Stimulated activated naive CD4-positive, alpha-beta T cell (primary cell): ENCODE results near the gene OTOP2.
"Not testable (repeated sequence)": the region's sequence is repeated elsewhere in the genome, so short reads cannot be mapped to it uniquely, and the experiment has no call there.

Experiments used
- DNase-seq, 6 experiments: peaks; one replicate each; lab custom pipeline; 2025; lab: John Stamatoyannopoulos, UW

Gene OTOP2

GRCh38 chr17:74971069-74971841, 47.2 kb downstream of the OTOP2 start:
- no peak for DNase-seq

GRCh38 chr17:74971842-74972106, 47.7 kb downstream of the OTOP2 start:
- no peak for DNase-seq

DNA sequence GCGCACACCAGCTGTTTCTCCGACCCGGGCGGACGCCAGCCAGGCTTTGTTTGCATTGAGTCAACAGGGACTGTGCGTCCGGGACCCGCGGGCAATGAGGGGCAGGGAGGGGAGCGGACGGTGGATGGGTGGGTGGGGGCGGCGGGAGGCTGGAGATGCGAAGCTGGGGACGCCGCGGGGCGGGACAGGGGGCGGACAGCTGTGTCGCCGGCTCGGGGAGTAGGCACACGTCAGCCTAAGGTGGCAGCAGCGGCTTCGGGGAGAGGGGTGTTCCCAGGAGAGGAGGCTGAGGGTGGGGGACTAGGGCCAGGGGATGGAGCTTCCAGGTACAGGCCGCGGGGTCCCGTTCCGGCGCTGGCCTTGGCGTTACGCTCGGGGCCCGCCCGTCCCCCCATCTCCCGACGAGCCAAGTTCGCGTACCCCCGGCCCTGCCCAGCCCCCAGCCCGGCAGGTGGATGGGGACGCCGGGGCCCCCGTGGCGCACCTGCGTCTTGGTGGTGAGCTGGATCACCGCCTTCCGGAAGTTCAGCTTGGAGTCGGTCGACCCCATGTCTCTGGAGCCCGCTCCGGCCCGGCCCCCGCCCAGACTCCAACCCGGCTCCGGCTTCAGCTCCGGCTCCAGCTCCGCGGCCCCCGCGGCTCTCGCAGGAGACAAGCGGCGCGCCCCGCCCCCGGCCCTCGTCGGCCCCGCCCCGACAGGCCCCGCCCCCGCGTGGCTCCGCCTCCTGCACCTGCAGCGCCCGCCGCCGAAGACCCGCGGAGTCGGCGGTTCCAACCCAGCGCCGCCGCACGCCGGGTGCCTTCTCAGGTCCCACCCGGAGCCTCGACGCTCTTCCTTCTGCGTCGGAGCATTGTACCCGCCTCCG, 48.3 kb downstream of the OTOP2 start, which contains the start of gene HID1:
Gene HID1, minus strand, starts transcription at position 653 of the 866 bp plus-strand sequence. Its CDS starts 103 bp downstream, at position 550.
- peak; percentile 63 to 90 (median 82) for DNase-seq

- no peak for DNase-seq
These were observed 48.9 kb downstream of the OTOP2 start for GRCh38 chr17:74972973-74973328.

DNA sequence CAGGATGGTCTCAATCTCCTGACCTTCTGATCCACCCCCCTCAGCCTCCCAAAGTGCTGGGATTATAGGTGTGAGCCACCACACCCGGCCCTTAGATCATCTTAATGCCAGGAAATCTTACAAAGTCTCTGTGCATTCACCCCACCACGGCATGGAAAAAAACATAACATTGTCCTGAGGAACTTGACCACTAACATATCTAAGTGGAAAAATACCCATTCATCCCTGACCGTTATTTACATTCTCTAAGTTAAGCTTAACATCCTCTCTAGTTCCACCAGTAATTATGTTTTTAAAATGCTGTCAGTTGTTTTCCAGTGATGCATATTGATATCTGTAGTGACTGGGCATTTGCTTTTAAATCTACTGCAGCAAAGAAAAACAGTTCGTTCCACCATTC, 51.9 kb downstream of the OTOP2 start:
- no peak for DNase-seq

- DNase-seq = no peak
These were observed 53.7 kb downstream of the OTOP2 start for GRCh38 chr17:74977802-74978201.

GRCh38 chr17:74978240-74978639, 54.2 kb downstream of the OTOP2 start:
- no peak for DNase-seq

DNA sequence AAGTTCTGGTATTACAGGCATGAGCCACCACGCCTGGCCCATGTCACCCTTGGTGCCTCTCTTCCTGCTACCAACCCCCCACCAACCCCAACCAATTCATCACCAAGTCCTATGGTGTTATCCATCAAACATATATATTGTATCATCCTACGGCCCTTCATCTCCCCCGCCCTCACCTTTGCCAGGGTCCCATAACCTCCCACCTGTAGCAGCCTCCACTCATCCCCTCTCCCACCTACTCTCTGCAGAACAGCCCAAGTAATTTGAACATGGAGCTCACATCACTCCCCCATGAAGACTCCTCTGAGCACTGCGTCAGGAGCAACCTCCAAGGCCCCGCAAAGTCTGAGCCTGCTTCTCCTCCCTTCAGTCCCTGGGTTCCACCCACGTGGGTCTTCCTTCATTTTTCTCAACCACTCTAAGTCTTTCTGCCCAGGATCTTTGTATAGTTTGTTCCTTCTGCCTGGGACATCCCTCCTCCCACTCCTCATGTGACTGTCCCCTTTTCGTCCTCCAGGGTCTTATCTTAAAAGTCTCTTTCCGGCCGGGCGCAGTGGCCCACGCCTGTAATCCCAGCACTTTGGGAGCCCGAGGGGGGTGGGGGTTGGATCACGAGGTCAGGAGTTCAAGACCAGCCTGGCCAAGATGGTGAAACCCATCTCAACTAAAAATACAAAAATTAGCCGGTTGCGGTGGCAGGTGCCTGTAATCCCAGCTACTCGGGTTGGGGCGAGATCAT, 55.5 kb downstream of the OTOP2 start:
- DNase-seq = no peak

DNA sequence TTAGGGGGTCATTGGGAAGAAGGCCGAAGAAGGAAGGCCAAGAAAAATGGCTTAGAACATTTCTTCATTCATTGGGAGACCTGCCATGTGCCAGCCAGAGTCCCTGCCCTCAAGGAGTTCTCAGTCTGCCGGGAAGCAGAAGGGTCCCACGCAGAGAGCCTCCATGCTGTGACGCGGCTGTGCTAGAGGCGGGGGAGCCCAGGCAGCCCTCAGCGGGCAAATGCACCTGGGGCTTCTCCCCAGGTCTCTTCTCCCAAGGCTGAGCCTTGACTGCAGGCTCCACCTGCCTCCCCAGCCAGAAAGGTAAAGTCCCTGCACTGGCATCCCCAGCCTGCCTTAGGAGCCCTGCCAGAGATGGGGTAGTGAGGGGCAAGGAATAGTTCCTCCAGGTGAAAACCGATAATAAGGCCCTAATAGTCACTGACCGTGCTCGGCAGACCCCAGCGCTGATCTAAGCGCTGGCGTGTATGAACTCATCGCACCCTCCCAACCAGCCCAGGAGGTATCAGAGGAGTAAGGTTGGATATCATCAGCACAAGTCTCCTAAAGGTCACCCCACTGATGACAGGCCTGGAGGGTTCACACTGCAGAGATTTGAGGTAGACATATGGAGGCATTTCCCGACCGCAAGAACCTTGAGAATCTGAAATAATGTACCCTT, 57.4 kb downstream of the OTOP2 start:
- no peak for DNase-seq

GRCh38 chr17:74981979-74982662, 58.0 kb downstream of the OTOP2 start:
- peak; percentile 71 to 84 (median 76) for DNase-seq

DNA sequence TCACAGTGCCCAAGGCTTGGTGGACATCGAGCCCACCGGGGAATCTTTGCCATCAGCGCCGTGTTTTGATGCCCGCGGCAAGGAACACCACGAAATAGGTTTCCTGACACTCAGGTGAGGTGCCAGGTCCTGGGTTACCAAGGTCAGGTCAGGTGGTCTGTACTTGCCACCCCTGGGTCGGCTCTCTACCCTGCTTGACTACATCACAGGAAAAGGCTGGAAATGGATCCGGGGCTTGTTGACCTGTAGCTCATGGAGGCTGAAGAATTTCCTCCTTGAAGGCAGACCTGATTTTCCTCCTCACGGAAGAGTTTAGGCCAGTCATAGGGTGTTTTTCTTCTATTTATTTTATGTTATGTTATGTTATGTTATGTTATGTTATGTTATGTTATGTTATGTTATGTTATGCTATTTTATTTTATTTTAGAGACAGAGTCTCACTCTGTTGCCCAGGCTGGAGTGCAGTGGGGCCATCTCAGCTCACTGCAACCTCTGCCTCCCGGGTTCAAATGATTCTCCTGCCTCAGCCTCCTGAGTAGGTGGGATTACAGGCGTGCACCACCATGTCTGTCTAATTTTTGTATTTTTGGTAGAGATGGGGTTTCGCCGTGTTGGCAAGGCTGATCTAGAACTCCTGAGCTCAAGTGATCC, 58.7 kb downstream of the OTOP2 start:
- DNase-seq = not testable (repeated sequence)
